Measurements from ENCODE around the gene DMAC1. TPM values are rescaled to one million over a fixed set of nuclear protein-coding genes. Genes with fewer than 3 reads are reported as not detected.

Gene DMAC1
- total RNA-seq, 1 donor from 2014 or later = 130 TPM

GRCh38 chr9:7788772-7789171 is 10.8 kb downstream of the DMAC1 start:
- intact Hi-C loops (cut with DNase I) = no loop called here
- DNase-seq = no peak
- ATAC-seq (ENCODE audit: poor library complexity) = no peak

- ATAC-seq (ENCODE audit: poor library complexity) = no peak
- no peak for DNase-seq
- intact Hi-C loops (cut with DNase I) = no loop called here
Measured at GRCh38 chr9:7785813-7786212, 13.8 kb downstream of the DMAC1 start.

GRCh38 chr9:7784472-7784871 is 15.1 kb downstream of the DMAC1 start:
- intact Hi-C loops (cut with DNase I) = no loop called here
- no peak for DNase-seq
- no peak for ATAC-seq (ENCODE audit: poor library complexity)

DNA sequence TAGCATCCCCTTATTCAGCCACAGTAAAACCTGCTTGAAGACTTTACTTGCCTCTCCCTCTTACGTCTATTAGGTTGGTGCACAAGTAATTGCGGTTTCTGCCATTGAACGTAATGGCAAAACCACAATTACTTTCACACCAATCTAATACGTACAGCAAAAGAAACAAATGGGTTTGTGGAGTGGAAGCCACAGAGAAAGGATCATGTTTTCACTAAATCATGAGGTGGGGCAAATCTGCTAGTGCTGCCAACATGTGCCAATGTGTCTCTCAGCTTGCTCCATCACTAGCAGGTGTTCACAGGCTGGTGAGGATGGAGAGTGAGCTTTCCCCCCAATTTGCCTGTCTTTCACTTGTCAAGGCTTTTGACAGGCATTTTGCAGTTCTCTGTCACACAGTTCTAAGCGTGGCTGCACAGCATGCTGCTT is 15.9 kb downstream of the DMAC1 start:
- DNase-seq (no peak), ATAC-seq (ENCODE audit: poor library complexity) (no peak)
- intact Hi-C loops (cut with DNase I) = no loop called here

DNA sequence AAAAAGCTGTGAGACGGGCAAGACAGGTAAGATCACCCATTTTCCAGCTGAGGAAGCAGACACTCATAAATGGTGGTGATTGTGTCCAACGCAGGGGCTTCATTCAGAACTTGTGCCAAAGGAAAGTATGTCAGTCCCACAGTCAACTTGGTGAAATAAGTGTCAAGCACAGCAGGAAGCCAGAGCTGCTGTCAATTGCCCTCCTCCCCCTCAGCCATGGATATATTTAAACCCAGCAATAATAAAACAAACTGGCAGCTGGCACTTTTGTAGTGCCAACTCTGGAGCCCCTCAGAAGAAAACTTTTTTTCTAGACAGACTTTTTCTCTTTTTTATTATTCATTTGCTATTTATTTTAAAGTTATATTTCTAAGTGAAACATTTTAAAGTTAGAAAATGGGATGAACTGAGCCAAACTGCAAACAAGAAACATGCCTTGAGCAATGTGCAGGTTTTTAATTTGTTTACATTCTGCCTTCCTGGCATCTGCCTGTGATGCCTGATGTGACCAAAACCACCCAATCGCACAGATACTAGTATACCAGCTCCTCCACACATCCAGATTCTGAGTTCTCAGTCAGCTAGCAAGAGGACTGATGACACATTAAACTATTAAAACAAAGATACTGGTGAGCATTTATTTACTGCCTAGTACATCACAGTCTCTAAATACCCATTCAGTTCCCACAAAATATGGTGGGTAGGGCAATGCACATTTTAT is 17.0 kb downstream of the DMAC1 start:
- DNase-seq (no peak), ATAC-seq (ENCODE audit: poor library complexity) (peak; percentile 43)
- intact Hi-C loops (cut with DNase I) = no loop called here

GRCh38 chr9:7780261-7780988 is 19.2 kb downstream of the DMAC1 start:
- ATAC-seq (ENCODE audit: poor library complexity) = no peak
- DNase-seq = no peak
- intact Hi-C loops (cut with DNase I) = no loop called here

GRCh38 chr9:7778851-7779600 is 20.6 kb downstream of the DMAC1 start:
- intact Hi-C loops (cut with DNase I) = no loop called here
- ATAC-seq (ENCODE audit: poor library complexity) (no peak), DNase-seq (no peak)

DNA sequence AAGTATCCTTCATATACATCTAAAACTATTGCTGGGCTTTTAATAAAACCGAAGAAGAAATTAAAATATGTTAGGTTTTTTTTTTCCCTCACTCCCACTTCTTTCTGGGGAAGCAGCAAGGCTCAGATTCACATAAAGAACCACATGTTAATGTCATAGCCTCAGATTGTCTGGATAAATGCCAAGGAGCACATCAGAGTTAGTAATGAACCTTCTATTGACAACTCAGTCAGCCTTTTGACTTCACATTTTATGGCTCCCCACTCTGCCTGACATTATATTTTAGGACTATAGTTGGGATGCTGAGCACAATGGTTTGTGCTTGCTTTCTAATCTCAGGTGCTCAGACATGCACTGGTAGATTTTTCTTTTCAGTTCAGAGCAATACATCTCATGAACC is 21.8 kb downstream of the DMAC1 start:
- DNase-seq = no peak
- intact Hi-C loops (cut with DNase I) = no loop called here

GRCh38 chr9:7770111-7770510 is 29.5 kb downstream of the DMAC1 start:
- DNase-seq (no peak), ATAC-seq (ENCODE audit: poor library complexity) (no peak)
- intact Hi-C loops (cut with DNase I) = no loop called here

More for the DNA sequence above, 21.8 kb downstream of the DMAC1 start:
- ATAC-seq (ENCODE audit: poor library complexity) = no peak

GRCh38 chr9:7762600-7762999 is 37.0 kb downstream of the DMAC1 start:
- intact Hi-C loops (cut with DNase I) = no loop called here
- DNase-seq (no peak), ATAC-seq (ENCODE audit: poor library complexity) (no peak)

DNA sequence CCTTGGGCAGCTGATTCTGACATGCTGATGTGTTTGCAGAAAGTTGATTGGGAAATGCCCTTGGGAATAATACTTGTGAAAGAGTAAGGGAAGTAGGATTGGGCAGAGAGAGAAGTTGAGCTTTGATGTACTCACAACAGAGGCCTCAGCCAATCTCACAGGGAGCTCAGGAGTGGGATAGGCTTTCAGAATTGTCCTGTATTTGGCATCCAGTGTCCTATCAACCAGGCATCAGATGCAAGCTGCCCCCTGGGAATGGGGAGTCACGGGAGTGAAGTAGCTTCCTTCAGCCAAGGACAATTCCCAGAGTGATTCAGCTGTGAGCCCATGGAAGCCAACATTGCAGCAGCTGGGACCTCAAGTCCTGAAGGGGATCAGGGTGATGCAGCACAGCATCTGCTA is 39.6 kb downstream of the DMAC1 start:
- DNase-seq (peak; percentile 45), ATAC-seq (ENCODE audit: poor library complexity) (peak; percentile 91)
- intact Hi-C loops (cut with DNase I) = no loop called here

DNA sequence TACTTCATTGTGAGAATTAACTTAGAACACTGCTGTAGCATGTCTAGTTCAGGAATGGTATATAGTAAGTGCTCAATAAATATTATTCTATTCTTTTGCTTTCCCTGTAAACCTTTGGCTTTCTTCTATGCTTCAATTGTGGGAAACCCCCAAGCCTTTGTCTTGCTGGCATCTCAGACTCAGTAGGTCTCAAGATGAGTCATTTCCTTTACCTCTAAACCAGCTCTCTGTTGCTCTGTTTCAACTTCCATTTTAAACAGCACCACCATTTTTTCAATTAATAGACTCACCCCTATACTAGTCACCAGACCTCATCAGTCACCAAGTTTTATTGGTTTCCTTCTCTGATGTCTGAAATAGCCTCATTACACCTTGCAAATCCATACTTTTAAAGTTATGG is 43.5 kb downstream of the DMAC1 start:
- intact Hi-C loops (cut with DNase I) = no loop called here
- ATAC-seq (ENCODE audit: poor library complexity) = no peak
- no peak for DNase-seq

- intact Hi-C loops (cut with DNase I) = no loop called here
- ATAC-seq (ENCODE audit: poor library complexity) (no peak), DNase-seq (no peak)
Measured at GRCh38 chr9:7752481-7752880, 47.1 kb downstream of the DMAC1 start.
